Neuronal stem cell (in vitro differentiated cells): ENCODE measurements around the gene EMP3.

Source experiments
- DNase-seq: peaks from one replicate; pipeline ENCODE4 v3.0.0-alpha.2; 2013; ENCODE audit warnings: low spot score
- H2AFZ ChIP-seq: one replicate; pipeline ENCODE4 v1.6.1; 2013; ENCODE audit warnings: mild to moderate bottlenecking, low read length, inconsistent platforms
- H2AK5ac ChIP-seq: 2 replicates; pipeline ENCODE4 v1.6.1; 2013; ENCODE audit warnings: low read depth, mild to moderate bottlenecking, inconsistent platforms, low read length, moderate library complexity, mixed read lengths
- H2BK120ac ChIP-seq: 2 replicates; pipeline ENCODE4 v1.6.1; 2013; ENCODE audit warnings: low read depth, mild to moderate bottlenecking, inconsistent platforms, low read length, moderate library complexity, mixed read lengths
- H2BK12ac ChIP-seq: one replicate; pipeline ENCODE4 v1.6.1; 2013; ENCODE audit warnings: low read length, inconsistent platforms
- H2BK15ac ChIP-seq: 2 replicates; pipeline ENCODE4 v1.6.1; 2013; ENCODE audit warnings: mild to moderate bottlenecking, low read length, inconsistent platforms, mixed read lengths
- H2BK5ac ChIP-seq: one replicate; pipeline ENCODE4 v1.6.1; 2013; ENCODE audit warnings: inconsistent platforms, mild to moderate bottlenecking, low read length, moderate library complexity
- H3K14ac ChIP-seq: one replicate; pipeline ENCODE4 v1.6.1; 2013; ENCODE audit warnings: low read length, inconsistent platforms
- H3K18ac ChIP-seq: 2 replicates; pipeline ENCODE4 v1.6.1; 2013; ENCODE audit warnings: low read length, inconsistent platforms
- H3K23ac ChIP-seq: 2 replicates; pipeline ENCODE4 v1.6.1; 2013; ENCODE audit warnings: low read depth, mild to moderate bottlenecking, mixed read lengths, low read length, inconsistent platforms; ENCODE audit not compliant: poor library complexity
- H3K27ac ChIP-seq: replicated peaks from 3 replicates; pipeline ENCODE4 v1.5.1; 2013; ENCODE audit warnings: low read length, inconsistent platforms
- H3K27me3 ChIP-seq, 3 experiments: 2 replicates each; pipeline ENCODE4 v1.6.1; 2013; ENCODE audit warnings: low read length in 3 of 3, mild to moderate bottlenecking in 2 of 3, inconsistent platforms in 1 of 3, low read depth in 1 of 3, mixed read lengths in 1 of 3, moderate library complexity in 1 of 3; ENCODE audit not compliant: control insufficient read depth in 3 of 3, insufficient read depth in 3 of 3
- H3K36me3 ChIP-seq, 2 donors: replicated peaks in 1 of 2; 2 replicates each; pipeline ENCODE4 v1.6.1; 2013; ENCODE audit warnings: low read length in 2 of 2; ENCODE audit not compliant: control insufficient read depth in 2 of 2, insufficient read depth in 2 of 2
- H3K4ac ChIP-seq: 2 replicates; pipeline ENCODE4 v1.6.1; 2013; ENCODE audit warnings: inconsistent platforms, mild to moderate bottlenecking, low read length, moderate library complexity
- H3K4me1 ChIP-seq, 2 donors: 1 replicate in 1 of 2; 2 replicates in 1 of 2; pipeline ENCODE4 v1.6.1; 2013; ENCODE audit warnings: low read length in 2 of 2, low read depth in 1 of 2; ENCODE audit not compliant: control insufficient read depth in 2 of 2, insufficient read depth in 1 of 2
- H3K4me2 ChIP-seq: one replicate; pipeline ENCODE4 v1.6.1; 2013; ENCODE audit warnings: mild to moderate bottlenecking, low read length, inconsistent platforms; ENCODE audit not compliant: insufficient read depth, poor library complexity, severe bottlenecking
- H3K4me3 ChIP-seq, 2 donors: 2 replicates each; pipeline ENCODE4 v1.5.1; 2013; ENCODE audit warnings: low read length in 2 of 2, mild to moderate bottlenecking in 2 of 2, inconsistent platforms in 1 of 2, moderate library complexity in 1 of 2
- H3K79me1 ChIP-seq: one replicate; pipeline ENCODE4 v1.6.1; 2013; ENCODE audit warnings: low read depth, mild to moderate bottlenecking, inconsistent platforms, low read length, moderate library complexity
- H3K9ac ChIP-seq: one replicate; pipeline ENCODE4 v1.6.1; 2013; ENCODE audit warnings: mild to moderate bottlenecking, low read depth, low read length, inconsistent platforms; ENCODE audit not compliant: poor library complexity
- H3K9me3 ChIP-seq, 2 donors: replicated peaks in 1 of 2; 2 replicates each; pipeline versions ENCODE3 to v1.6.1; 2013; ENCODE audit warnings: low read length in 2 of 2, mild to moderate bottlenecking in 2 of 2, inconsistent platforms in 1 of 2, low read depth in 1 of 2, mixed read lengths in 1 of 2, moderate library complexity in 1 of 2; ENCODE audit not compliant: control insufficient read depth in 2 of 2, insufficient read depth in 1 of 2
- H4K8ac ChIP-seq: one replicate; pipeline ENCODE4 v1.6.1; 2013; ENCODE audit warnings: low read depth, mild to moderate bottlenecking, inconsistent platforms, low read length, moderate library complexity
- H4K91ac ChIP-seq: one replicate; pipeline ENCODE4 v1.6.1; 2013; ENCODE audit warnings: low read length, low read depth, mild to moderate bottlenecking, inconsistent platforms; ENCODE audit not compliant: poor library complexity
- WGBS, 2 donors: extraction: QIAGEN DNeasy Blood & Tissue Kit; methylation state at CpG; one replicate each; pipeline ENCODE4 v1.1.7; 2013; ENCODE audit warnings: missing lambda C conversion rate in 2 of 2, mixed read lengths in 1 of 2; ENCODE audit not compliant: insufficient read length in 2 of 2, insufficient replicate concordance in 1 of 2; ENCODE audit errors: extremely low coverage in 2 of 2; 5-methylcytosine and 5-hydroxymethylcytosine counted together

Gene EMP3

DNA sequence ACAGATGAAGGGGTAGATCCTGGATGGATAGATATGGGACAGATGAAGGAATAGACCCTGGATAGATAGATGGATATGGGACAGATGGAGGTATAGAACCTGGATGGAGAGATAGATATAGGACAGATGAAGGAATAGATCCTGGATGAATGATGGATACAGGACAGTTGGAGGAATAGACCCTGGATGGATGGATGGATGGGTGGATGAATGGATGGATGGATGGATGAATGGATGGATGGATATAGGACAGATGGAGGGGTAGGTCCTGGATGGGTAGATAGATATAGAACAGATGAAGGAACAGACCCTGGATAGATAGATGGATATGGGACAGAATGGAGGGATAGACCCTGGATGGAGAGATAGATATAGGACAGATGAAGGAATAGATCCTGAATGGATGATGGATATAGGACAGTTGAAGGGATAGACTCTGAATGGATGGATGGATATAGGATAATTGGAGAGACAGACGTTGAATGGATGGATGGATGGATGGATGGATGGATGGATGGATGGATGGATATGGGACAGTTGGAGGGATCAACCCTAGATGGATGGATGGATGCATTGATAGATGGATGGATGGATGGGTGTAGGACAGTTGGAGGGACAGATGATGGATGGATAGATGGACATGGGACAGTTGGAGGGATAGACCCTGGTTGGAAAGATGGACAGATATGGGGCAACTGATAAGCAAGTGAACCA is 23.3 kb upstream of the EMP3 start:
- no peak overlapping the region for H4K91ac ChIP-seq
- H2BK15ac ChIP-seq = no peak overlapping the region
- H3K36me3 ChIP-seq = no peaks in the 10 kb centered on the region
- no peaks in the 10 kb centered on the region for H3K4me1 ChIP-seq
- no peak overlapping the region for H2BK12ac ChIP-seq
- peaks cover 3% of the 10 kb centered on the region for H3K79me1 ChIP-seq
- H3K14ac ChIP-seq = no peak overlapping the region
- no peak overlapping the region for H2BK5ac ChIP-seq
- DNase-seq = no peak
- no peaks in the 10 kb centered on the region for H3K27me3 ChIP-seq
- no peak overlapping the region for H3K4me2 ChIP-seq
- no peak overlapping the region for H3K23ac ChIP-seq
- H4K8ac ChIP-seq = no peak overlapping the region
- WGBS, 2 donors = 100% methylated on average over 1 of the region's 1 CpG; no CpG with 5 or more reads in 1 of the 2 donors
- H3K27ac ChIP-seq = no peak overlapping the region
- H2AFZ ChIP-seq = no peak overlapping the region
- no peak overlapping the region for H3K18ac ChIP-seq
- no peak overlapping the region for H2BK120ac ChIP-seq
- H3K4ac ChIP-seq = no peak overlapping the region
- H3K9ac ChIP-seq = no peak overlapping the region
- no peak overlapping the region for H2AK5ac ChIP-seq
- H3K9me3 ChIP-seq = no peaks in the 10 kb centered on the region
- H3K4me3 ChIP-seq = no peak overlapping the region

DNA sequence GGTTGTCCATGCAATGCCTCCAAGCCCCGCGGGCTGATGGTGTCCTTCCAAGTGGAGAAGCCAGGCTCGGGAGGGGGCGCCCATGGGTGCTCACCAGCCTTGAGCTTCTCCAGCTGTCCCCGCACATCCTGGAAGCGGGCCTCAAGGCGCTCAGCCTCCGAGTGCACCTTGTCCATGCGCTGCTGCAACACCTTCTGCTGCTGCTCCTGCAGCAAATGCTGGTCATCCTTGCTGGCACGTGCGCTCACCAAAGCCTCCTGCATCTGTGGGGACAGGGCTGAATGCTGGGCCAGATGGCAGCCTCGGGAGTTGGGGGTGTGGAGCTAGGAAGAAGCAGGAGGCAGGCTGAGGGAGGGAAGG is 22.8 kb upstream of the EMP3 start:
- Histone ChIP-seq H4K91ac (no peak overlapping the region), H3K27ac (no peak overlapping the region), H3K9ac (no peak overlapping the region), H3K14ac (no peak overlapping the region), H3K4me2 (no peak overlapping the region), H3K23ac (no peak overlapping the region), H2BK12ac (peak overlapping the region; percentile 7), H3K18ac (peak overlapping the region; percentile 35), H3K4ac (no peak overlapping the region), H3K4me1 (no peaks in the 10 kb centered on the region), H3K36me3 (no peaks in the 10 kb centered on the region), H3K9me3 (no peaks in the 10 kb centered on the region), H2BK5ac (peak overlapping the region; percentile 19), H4K8ac (no peak overlapping the region), H3K79me1 (peaks cover 3% of the 10 kb centered on the region), H2BK15ac (peak overlapping the region; percentile 75), H2BK120ac (no peak overlapping the region), H2AK5ac (peak overlapping the region; percentile 28), H3K4me3 (no peak overlapping the region), H3K27me3 (no peaks in the 10 kb centered on the region), H2AFZ (no peak overlapping the region)
- WGBS, 2 donors = no CpG with 5 or more reads among the region's 12 CpGs
- no peak for DNase-seq

GRCh38 chr19:48303367-48303766 is 22.0 kb upstream of the EMP3 start:
- Histone ChIP-seq H2BK15ac (no peak overlapping the region), H2AFZ (no peak overlapping the region), H4K91ac (no peak overlapping the region), H3K23ac (no peak overlapping the region), H3K4me3 (no peak overlapping the region), H3K4ac (no peak overlapping the region), H2BK120ac (no peak overlapping the region), H3K27me3 (no peaks in the 10 kb centered on the region), H3K4me1 (no peaks in the 10 kb centered on the region), H3K9me3 (no peaks in the 10 kb centered on the region), H3K9ac (peak overlapping the region; percentile 60), H2AK5ac (no peak overlapping the region), H2BK5ac (no peak overlapping the region), H3K14ac (no peak overlapping the region), H3K27ac (no peak overlapping the region), H3K4me2 (no peak overlapping the region), H4K8ac (peak overlapping the region; percentile 3), H2BK12ac (no peak overlapping the region), H3K36me3 (no peaks in the 10 kb centered on the region), H3K18ac (no peak overlapping the region), H3K79me1 (peaks cover 3% of the 10 kb centered on the region)
- no CpG with 5 or more reads among the region's 13 CpGs for WGBS, 2 donors
- DNase-seq = no peak

- H3K14ac ChIP-seq = peak overlapping the region; percentile 56
- WGBS, 2 donors = no CpG with 5 or more reads among the region's 19 CpGs
Measured at GRCh38 chr19:48303866-48304265, 21.5 kb upstream of the EMP3 start.

More at GRCh38 chr19:48303866-48304265, 21.5 kb upstream of the EMP3 start:
- Histone ChIP-seq H3K27me3 (no peaks in the 10 kb centered on the region), H3K27ac (no peak overlapping the region), H2BK5ac (no peak overlapping the region), H3K9ac (no peak overlapping the region), H3K36me3 (no peaks in the 10 kb centered on the region), H3K9me3 (no peaks in the 10 kb centered on the region), H3K79me1 (peaks cover 3% of the 10 kb centered on the region), H2AK5ac (no peak overlapping the region), H3K4me3 (no peak overlapping the region), H3K23ac (peak overlapping the region; percentile 73), H3K4me2 (no peak overlapping the region), H2BK12ac (no peak overlapping the region), H3K4ac (no peak overlapping the region), H2BK120ac (no peak overlapping the region), H3K18ac (no peak overlapping the region), H2BK15ac (peak overlapping the region; percentile 49), H3K4me1 (peaks cover 2% of the 10 kb centered on the region in 2 donors), H4K91ac (no peak overlapping the region), H2AFZ (no peak overlapping the region), H4K8ac (no peak overlapping the region)
- DNase-seq = no peak
